HUES6 (cell line): Measurements from ENCODE around the gene PCDHB14.
"Not testable (repeated sequence)": the region's sequence is repeated elsewhere in the genome, so short reads cannot be mapped to it uniquely, and the experiment has no call there.

Experiments used
- H3K27ac ChIP-seq: 2 replicates; pipeline ENCODE4 v1.7.0; 2013; ENCODE audit warnings: low read depth, mild to moderate bottlenecking, low read length, inconsistent platforms
- H3K27me3 ChIP-seq: 2 replicates; pipeline ENCODE4 v1.6.1; 2013; ENCODE audit warnings: low read length; ENCODE audit not compliant: control insufficient read depth, insufficient read depth
- H3K36me3 ChIP-seq: 2 replicates; pipeline ENCODE4 v1.6.1; 2013; ENCODE audit warnings: low read length; ENCODE audit not compliant: control insufficient read depth, insufficient read depth
- H3K4me1 ChIP-seq: 2 replicates; pipeline ENCODE4 v1.6.1; 2013; ENCODE audit warnings: low read length; ENCODE audit not compliant: control insufficient read depth, insufficient read depth
- H3K4me3 ChIP-seq: 2 replicates; pipeline ENCODE4 v1.5.1; 2013; ENCODE audit warnings: low read depth, low read length
- H3K9ac ChIP-seq: one replicate; pipeline ENCODE4 v1.6.1; 2013; ENCODE audit warnings: mild to moderate bottlenecking, low read length
- H3K9me3 ChIP-seq: 2 replicates; pipeline ENCODE4 v1.6.1; 2013; ENCODE audit warnings: low read depth, low read length; ENCODE audit not compliant: control insufficient read depth, insufficient read depth

PCDHB14 gene

GRCh38 chr5:141246971-141247370, 23.8 kb downstream of the PCDHB14 start:
- not testable (repeated sequence) for H3K4me1 ChIP-seq, H3K27me3 ChIP-seq, H3K4me3 ChIP-seq, H3K9ac ChIP-seq, H3K36me3 ChIP-seq, H3K27ac ChIP-seq
- peaks cover 42% of the 10 kb centered on the region for H3K9me3 ChIP-seq

DNA sequence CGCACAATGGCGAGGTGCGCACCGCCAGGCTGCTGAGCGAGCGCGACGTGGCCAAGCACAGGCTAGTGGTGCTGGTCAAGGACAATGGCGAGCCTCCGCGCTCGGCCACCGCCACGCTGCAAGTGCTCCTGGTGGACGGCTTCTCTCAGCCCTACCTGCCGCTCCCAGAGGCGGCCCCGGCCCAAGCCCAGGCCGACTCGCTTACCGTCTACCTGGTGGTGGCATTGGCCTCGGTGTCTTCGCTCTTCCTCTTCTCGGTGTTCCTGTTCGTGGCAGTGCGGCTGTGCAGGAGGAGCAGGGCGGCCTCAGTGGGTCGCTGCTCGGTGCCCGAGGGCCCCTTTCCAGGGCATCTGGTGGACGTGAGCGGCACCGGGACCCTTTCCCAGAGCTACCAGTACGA, 24.3 kb downstream of the PCDHB14 start:
- peaks cover 43% of the 10 kb centered on the region for H3K9me3 ChIP-seq
- not testable (repeated sequence) for H3K9ac ChIP-seq, H3K27ac ChIP-seq, H3K27me3 ChIP-seq, H3K4me1 ChIP-seq, H3K4me3 ChIP-seq, H3K36me3 ChIP-seq

- Histone ChIP-seq H3K36me3 (no peaks in the 10 kb centered on the region), H3K9me3 (peaks cover 59% of the 10 kb centered on the region), H3K27ac (no peak overlapping the region), H3K9ac (no peak overlapping the region), H3K4me3 (no peak overlapping the region), H3K27me3 (no peaks in the 10 kb centered on the region), H3K4me1 (no peaks in the 10 kb centered on the region)
Measured at GRCh38 chr5:141250576-141250975, 27.4 kb downstream of the PCDHB14 start.

DNA sequence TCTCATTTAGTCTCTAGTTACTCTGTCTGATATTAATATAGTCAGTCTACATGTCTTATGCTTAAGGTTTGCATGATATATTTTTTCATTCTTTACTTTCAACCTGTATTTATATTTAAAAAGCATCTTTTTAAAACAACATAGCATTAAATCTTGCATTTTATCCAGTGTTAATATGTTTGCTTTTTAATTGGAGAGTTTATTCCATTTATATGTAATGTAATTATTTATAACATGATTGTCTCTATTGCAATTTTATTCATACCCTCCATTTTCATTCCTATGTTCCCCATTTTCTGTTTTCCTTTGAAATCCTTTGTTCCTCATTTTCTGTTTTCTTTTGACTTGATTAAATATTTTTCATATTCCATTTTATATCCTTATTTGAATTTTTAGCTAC, 35.3 kb downstream of the PCDHB14 start:
- Histone ChIP-seq H3K27me3 (no peaks in the 10 kb centered on the region), H3K4me1 (no peaks in the 10 kb centered on the region), H3K9me3 (peaks cover 68% of the 10 kb centered on the region), H3K36me3 (no peaks in the 10 kb centered on the region), H3K4me3 (no peak overlapping the region), H3K27ac (no peak overlapping the region), H3K9ac (no peak overlapping the region)

DNA sequence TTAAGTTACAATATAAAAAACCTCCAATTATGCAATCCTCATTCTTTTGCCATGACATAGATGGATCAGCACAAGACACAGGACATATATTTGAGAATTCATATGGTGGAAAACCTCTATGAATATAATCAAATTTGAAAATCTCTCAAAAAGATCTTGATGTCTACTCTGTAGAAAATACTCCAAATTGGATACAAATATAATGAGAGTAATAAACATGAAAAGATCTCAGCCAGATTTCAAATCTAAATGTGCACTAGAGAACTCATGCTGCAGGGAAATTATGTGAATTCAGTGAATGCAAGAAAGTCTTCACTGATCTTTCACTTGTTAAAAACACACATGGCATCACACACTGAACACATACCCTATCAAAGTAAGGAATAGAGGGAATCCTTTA, 35.8 kb downstream of the PCDHB14 start:
- Histone ChIP-seq H3K36me3 (no peaks in the 10 kb centered on the region), H3K27me3 (no peaks in the 10 kb centered on the region), H3K27ac (no peak overlapping the region), H3K4me3 (no peak overlapping the region), H3K4me1 (no peaks in the 10 kb centered on the region), H3K9ac (no peak overlapping the region), H3K9me3 (peaks cover 66% of the 10 kb centered on the region)

- peaks cover 70% of the 10 kb centered on the region for H3K9me3 ChIP-seq
- no peaks in the 10 kb centered on the region for H3K27me3 ChIP-seq
- no peaks in the 10 kb centered on the region for H3K36me3 ChIP-seq
- no peak overlapping the region for H3K4me3 ChIP-seq
- no peak overlapping the region for H3K27ac ChIP-seq
- H3K4me1 ChIP-seq = no peaks in the 10 kb centered on the region
- no peak overlapping the region for H3K9ac ChIP-seq
Measured at GRCh38 chr5:141260458-141261237, 37.5 kb downstream of the PCDHB14 start.

DNA sequence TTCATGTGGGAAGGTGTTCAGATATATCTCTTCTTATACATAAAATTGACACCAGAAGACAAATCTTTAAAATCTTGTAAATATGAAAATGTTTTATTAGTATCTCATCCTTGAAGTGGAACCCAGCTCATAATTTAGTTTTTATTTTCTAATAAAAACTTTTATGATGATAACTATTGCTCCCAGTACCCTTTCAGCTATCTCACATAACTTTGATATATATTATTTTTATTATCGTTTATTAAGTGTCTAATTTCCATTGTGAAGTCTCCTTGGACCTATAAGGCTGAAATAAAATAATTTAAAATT, 38.0 kb downstream of the PCDHB14 start:
- no peaks in the 10 kb centered on the region for H3K36me3 ChIP-seq
- H3K4me1 ChIP-seq = no peaks in the 10 kb centered on the region
- no peak overlapping the region for H3K4me3 ChIP-seq
- H3K9ac ChIP-seq = no peak overlapping the region
- no peak overlapping the region for H3K27ac ChIP-seq
- H3K27me3 ChIP-seq = no peaks in the 10 kb centered on the region
- peaks cover 73% of the 10 kb centered on the region for H3K9me3 ChIP-seq

GRCh38 chr5:141269195-141269594, 46.1 kb downstream of the PCDHB14 start:
- H3K4me1 ChIP-seq = no peaks in the 10 kb centered on the region
- H3K4me3 ChIP-seq = no peak overlapping the region
- H3K27ac ChIP-seq = no peak overlapping the region
- H3K9ac ChIP-seq = no peak overlapping the region
- peaks cover 69% of the 10 kb centered on the region for H3K9me3 ChIP-seq
- H3K27me3 ChIP-seq = no peaks in the 10 kb centered on the region
- H3K36me3 ChIP-seq = no peaks in the 10 kb centered on the region

DNA sequence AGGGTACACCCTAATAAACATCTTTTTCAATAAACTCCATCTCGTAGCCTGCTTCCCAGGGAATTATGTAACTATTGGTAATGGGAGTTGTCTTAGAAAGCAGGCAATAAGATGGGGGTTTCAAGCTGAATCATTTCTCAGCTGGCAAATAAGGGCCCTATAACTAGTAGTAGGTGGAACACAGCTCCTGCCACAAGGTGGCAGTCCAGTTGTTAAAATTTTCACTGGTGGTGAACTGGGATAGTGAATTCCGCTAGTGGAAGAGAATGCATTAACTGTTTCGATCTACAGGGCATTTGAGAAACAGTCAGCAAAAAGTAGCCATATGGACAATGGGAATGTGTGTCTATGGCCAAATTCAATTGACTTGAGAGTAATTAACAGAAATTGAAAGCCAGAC, 49.8 kb downstream of the PCDHB14 start:
- no peaks in the 10 kb centered on the region for H3K27me3 ChIP-seq
- H3K4me3 ChIP-seq = no peak overlapping the region
- no peaks in the 10 kb centered on the region for H3K4me1 ChIP-seq
- peaks cover 52% of the 10 kb centered on the region for H3K9me3 ChIP-seq
- no peak overlapping the region for H3K9ac ChIP-seq
- H3K27ac ChIP-seq = no peak overlapping the region
- H3K36me3 ChIP-seq = no peaks in the 10 kb centered on the region
